ENCODE measurements around the gene OR1F1. TPM values are rescaled to one million over a fixed set of nuclear protein-coding genes. Genes with fewer than 3 reads are reported as not detected.

The OR1F1 gene
- total RNA-seq, 1 donor, result not detected

DNA sequence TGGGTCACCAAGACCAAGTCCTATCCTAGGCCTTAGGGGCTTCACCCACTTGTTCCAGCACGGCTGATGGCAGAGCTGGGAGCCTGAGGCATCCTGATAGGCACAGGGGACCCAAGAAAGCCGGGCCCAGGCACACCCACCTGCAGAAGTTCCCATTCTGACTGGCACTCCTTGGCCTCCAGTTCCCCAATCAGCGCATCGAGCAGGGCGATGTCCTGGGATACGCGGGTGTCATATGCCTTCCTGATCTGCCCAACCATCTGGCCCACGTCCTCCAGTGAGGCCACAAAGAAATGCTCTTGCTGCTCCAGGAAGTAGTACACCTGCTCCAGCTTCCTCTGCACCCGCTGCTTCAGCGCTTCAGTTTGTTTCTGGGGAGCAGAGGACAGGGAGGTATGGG is 58.9 kb downstream of the OR1F1 start:
- DNase-seq (ENCODE audit: low read depth), result no peak
- H3K4me3 ChIP-seq (ENCODE audit: low read depth, low read length), result no peak overlapping the region
- TF ChIP-seq, protein P1, sequence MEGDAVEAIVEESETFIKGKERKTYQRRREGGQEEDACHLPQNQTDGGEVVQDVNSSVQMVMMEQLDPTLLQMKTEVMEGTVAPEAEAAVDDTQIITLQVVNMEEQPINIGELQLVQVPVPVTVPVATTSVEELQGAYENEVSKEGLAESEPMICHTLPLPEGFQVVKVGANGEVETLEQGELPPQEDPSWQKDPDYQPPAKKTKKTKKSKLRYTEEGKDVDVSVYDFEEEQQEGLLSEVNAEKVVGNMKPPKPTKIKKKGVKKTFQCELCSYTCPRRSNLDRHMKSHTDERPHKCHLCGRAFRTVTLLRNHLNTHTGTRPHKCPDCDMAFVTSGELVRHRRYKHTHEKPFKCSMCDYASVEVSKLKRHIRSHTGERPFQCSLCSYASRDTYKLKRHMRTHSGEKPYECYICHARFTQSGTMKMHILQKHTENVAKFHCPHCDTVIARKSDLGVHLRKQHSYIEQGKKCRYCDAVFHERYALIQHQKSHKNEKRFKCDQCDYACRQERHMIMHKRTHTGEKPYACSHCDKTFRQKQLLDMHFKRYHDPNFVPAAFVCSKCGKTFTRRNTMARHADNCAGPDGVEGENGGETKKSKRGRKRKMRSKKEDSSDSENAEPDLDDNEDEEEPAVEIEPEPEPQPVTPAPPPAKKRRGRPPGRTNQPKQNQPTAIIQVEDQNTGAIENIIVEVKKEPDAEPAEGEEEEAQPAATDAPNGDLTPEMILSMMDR (IDR thresholded peaks at IDR 0.05; ENCODE audit: insufficient read depth, low read length), result no peak

GRCh38 chr16:3248596-3248995 is 60.6 kb downstream of the OR1F1 start:
- H3K4me3 ChIP-seq (ENCODE audit: low read depth, low read length), result no peak overlapping the region
- TF ChIP-seq, protein P1 (IDR thresholded peaks at IDR 0.05; ENCODE audit: insufficient read depth, low read length), result no peak
- DNase-seq (ENCODE audit: low read depth), result no peak

GRCh38 chr16:3249020-3249419 is 61.0 kb downstream of the OR1F1 start:
- TF ChIP-seq, protein P1 (IDR thresholded peaks at IDR 0.05; ENCODE audit: insufficient read depth, low read length), result no peak
- H3K4me3 ChIP-seq (ENCODE audit: low read depth, low read length), result no peak overlapping the region
- DNase-seq (ENCODE audit: low read depth), result no peak

DNA sequence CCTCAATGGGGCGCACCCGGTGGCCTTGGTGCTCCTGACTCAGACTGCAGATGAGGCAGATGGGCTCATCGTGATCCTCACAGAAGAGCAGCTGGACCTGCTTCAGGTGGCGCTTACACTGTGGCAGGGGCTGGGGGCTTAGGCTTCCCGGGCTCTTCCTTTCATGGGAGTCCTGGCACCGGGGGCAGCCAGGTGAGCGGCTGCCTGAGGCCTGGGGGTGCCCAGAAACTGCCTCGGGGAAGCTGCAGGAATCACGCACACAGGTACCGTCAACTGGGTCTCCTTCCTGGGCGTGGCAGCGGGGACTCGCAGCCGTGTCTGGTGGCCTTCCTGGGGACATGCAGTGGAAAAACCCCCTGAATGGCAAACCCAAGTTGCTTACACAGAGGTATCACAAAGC is 61.4 kb downstream of the OR1F1 start:
- no peak overlapping the region for H3K4me3 ChIP-seq (ENCODE audit: low read depth, low read length)
- TF ChIP-seq, protein P1 (IDR thresholded peaks at IDR 0.05; ENCODE audit: insufficient read depth, low read length), result no peak
- DNase-seq (ENCODE audit: low read depth), result no peak

DNA sequence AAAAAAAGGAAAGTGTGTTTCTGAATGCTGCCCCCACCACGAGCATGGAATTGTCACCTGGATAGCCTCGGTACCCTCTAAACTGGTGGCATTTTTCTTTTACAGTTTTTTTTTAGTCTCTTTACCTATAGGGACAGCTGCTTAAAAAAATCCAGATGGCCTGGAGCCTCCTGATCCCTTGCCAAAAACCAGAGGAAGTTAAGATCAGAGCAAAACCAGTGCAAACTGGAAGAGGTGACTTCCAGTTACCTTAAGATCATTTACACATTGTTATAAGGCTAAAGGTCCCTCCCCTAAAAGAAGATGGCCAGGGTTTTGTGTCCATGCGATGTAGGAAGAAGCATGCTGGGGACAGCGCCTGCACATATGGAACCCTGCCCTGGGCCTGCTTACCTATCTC is 65.0 kb downstream of the OR1F1 start:
- no peak for DNase-seq (ENCODE audit: low read depth)
- no peak overlapping the region for H3K4me3 ChIP-seq (ENCODE audit: low read depth, low read length)
- TF ChIP-seq, protein P1 (IDR thresholded peaks at IDR 0.05; ENCODE audit: insufficient read depth, low read length), result no peak

DNA sequence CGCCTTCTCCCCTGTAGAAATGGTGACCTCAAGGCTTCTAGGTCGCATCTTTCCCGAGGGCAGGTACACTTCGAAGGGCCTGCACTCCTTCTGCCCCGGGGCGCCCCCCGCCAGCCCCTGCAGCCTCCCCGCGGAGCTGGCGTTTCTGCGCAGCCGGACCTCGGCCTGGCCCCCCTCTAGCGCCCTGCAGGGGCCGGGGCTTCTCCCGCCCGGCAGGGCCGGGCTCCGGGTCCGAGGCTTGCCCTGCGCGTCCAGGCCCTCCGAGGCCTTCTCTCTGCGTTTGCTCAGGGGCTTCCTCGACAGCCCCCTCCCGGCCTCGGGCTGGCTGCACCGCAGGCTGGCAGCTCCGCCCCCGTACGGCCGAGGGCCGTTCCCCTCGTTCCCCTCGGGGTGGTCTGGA is 66.3 kb downstream of the OR1F1 start:
- no peak for DNase-seq (ENCODE audit: low read depth)
- no peak overlapping the region for H3K4me3 ChIP-seq (ENCODE audit: low read depth, low read length)
- TF ChIP-seq, protein P1 (IDR thresholded peaks at IDR 0.05; ENCODE audit: insufficient read depth, low read length), result no peak

Other genes starting within 250 kb of the OR1F1 start
- gene KREMEN2, start 223.9 kb upstream of the OR1F1 start, total RNA-seq (ENCODE audit: low replicate concordance), result not detected in 2 replicates
- gene PAQR4, start 218.9 kb upstream of the OR1F1 start, total RNA-seq (ENCODE audit: low replicate concordance), result 0.16 and 13.8 TPM in 2 replicates
- 1.5 and 24.5 TPM in 2 replicates for gene PKMYT1, start 207.8 kb upstream of the OR1F1 start, total RNA-seq (ENCODE audit: low replicate concordance)
- not detected in 2 replicates for gene CLDN9, start 175.3 kb upstream of the OR1F1 start, total RNA-seq (ENCODE audit: low replicate concordance)
- gene CLDN6, start 170.0 kb upstream of the OR1F1 start, total RNA-seq (ENCODE audit: low replicate concordance), result 1.1 TPM in 1 of 2 replicates, not detected in the other
- gene TNFRSF12A, start 167.8 kb upstream of the OR1F1 start, total RNA-seq (ENCODE audit: low replicate concordance), result 26.7 and 124 TPM in 2 replicates
- 40.6 and 45.6 TPM in 2 replicates for gene HCFC1R1, start 164.3 kb upstream of the OR1F1 start, total RNA-seq (ENCODE audit: low replicate concordance)
- 16.3 and 30.2 TPM in 2 replicates for gene THOC6, start 164.2 kb upstream of the OR1F1 start, total RNA-seq (ENCODE audit: low replicate concordance)
- gene BICDL2, start 151.3 kb upstream of the OR1F1 start, total RNA-seq (ENCODE audit: low replicate concordance), result not detected in 2 replicates
- not detected in 2 replicates for gene MMP25, start 141.6 kb upstream of the OR1F1 start, total RNA-seq (ENCODE audit: low replicate concordance)
- 7.6 and 7.8 TPM in 2 replicates for gene IL32, start 122.6 kb upstream of the OR1F1 start, total RNA-seq (ENCODE audit: low replicate concordance)
- gene ZSCAN10, start 88.9 kb upstream of the OR1F1 start, total RNA-seq (ENCODE audit: low replicate concordance), result not detected in 2 replicates
- 12.3 and 14.7 TPM in 2 replicates for gene ZNF205, start 75.6 kb upstream of the OR1F1 start, total RNA-seq (ENCODE audit: low replicate concordance)
- gene ZNF213, start 53.2 kb upstream of the OR1F1 start, total RNA-seq (ENCODE audit: low replicate concordance), result 6.9 and 7.0 TPM in 2 replicates
- gene ZNF200, start 47.0 kb downstream of the OR1F1 start, total RNA-seq (ENCODE audit: low replicate concordance), result 6.6 and 9.7 TPM in 2 replicates
- under 0.01 TPM in 1 of 2 replicates, not detected in the other for gene MEFV, start 68.4 kb downstream of the OR1F1 start, total RNA-seq (ENCODE audit: low replicate concordance)
- 30.6 and 95.5 TPM in 2 replicates for gene ZNF263, start 95.3 kb downstream of the OR1F1 start, total RNA-seq (ENCODE audit: low replicate concordance)
- gene TIGD7, start 117.2 kb downstream of the OR1F1 start, total RNA-seq (ENCODE audit: low replicate concordance), result 1.9 and 6.4 TPM in 2 replicates
- 14.6 and 23.6 TPM in 2 replicates for gene ZNF75A, start 117.3 kb downstream of the OR1F1 start, total RNA-seq (ENCODE audit: low replicate concordance)
- gene OR2C1, start 167.7 kb downstream of the OR1F1 start, total RNA-seq (ENCODE audit: low replicate concordance), result 0.09 TPM in 1 of 2 replicates, not detected in the other
- 9.0 and 12.7 TPM in 2 replicates for gene ZSCAN32, start 212.8 kb downstream of the OR1F1 start, total RNA-seq (ENCODE audit: low replicate concordance)
- 8.0 TPM in 2 replicates for gene ZNF174, start 213.0 kb downstream of the OR1F1 start, total RNA-seq (ENCODE audit: low replicate concordance)

Measured in fibroblast of the aortic adventitia (primary cell).